HUES6 (cell line): ENCODE data around the gene MED9.

Experiments used
- H3K27ac ChIP-seq: 2 replicates; pipeline ENCODE4 v1.7.0; 2013; ENCODE audit warnings: low read depth, mild to moderate bottlenecking, low read length, inconsistent platforms
- H3K27me3 ChIP-seq: 2 replicates; pipeline ENCODE4 v1.6.1; 2013; ENCODE audit warnings: low read length; ENCODE audit not compliant: control insufficient read depth, insufficient read depth
- H3K36me3 ChIP-seq: 2 replicates; pipeline ENCODE4 v1.6.1; 2013; ENCODE audit warnings: low read length; ENCODE audit not compliant: control insufficient read depth, insufficient read depth
- H3K4me1 ChIP-seq: 2 replicates; pipeline ENCODE4 v1.6.1; 2013; ENCODE audit warnings: low read length; ENCODE audit not compliant: control insufficient read depth, insufficient read depth
- H3K4me3 ChIP-seq: 2 replicates; pipeline ENCODE4 v1.5.1; 2013; ENCODE audit warnings: low read depth, low read length
- H3K9ac ChIP-seq: one replicate; pipeline ENCODE4 v1.6.1; 2013; ENCODE audit warnings: mild to moderate bottlenecking, low read length
- H3K9me3 ChIP-seq: 2 replicates; pipeline ENCODE4 v1.6.1; 2013; ENCODE audit warnings: low read depth, low read length; ENCODE audit not compliant: control insufficient read depth, insufficient read depth

MED9 gene

DNA sequence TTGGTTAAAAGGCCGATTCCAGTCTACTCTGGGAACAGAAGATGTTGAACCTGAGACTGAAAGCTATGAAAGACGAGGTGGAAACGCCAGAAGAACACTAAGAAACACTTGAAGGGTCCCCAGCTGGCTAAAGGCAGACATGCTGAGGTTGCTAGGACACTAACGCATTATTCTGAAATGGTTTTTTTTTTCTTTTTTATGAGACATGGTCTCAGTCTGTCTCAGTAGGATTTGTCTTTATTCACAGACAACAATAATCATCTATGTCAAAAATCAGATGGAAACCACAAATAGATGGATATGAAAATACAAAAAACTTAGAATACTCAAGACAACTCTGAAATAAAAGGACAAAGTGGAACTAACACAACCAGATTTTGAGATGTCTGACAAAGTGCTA lies 54.4 kb downstream of the MED9 start:
- Histone ChIP-seq H3K27ac (no peak overlapping the region), H3K9me3 (no peaks in the 10 kb centered on the region), H3K9ac (no peak overlapping the region), H3K4me3 (no peak overlapping the region), H3K4me1 (no peaks in the 10 kb centered on the region), H3K27me3 (no peaks in the 10 kb centered on the region), H3K36me3 (no peaks in the 10 kb centered on the region)

DNA sequence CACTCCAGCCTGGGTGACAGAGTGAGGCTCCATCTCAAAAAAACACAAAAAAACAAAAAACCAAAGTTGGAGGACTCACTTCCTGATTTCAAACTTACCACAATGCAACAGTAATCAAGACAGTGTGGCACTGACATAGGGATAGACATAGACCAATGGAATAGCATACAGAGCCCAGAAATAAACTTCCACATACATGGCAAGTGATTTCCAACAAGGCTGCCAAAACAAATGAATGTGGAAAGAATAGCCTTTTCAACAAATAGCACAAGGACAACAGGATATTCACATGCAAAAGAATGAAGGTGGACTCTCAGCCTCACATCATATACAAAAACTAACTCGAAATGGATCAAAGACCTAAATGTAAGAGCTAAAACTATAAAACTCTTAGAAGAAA lies 56.2 kb downstream of the MED9 start:
- H3K4me1 ChIP-seq = no peaks in the 10 kb centered on the region
- no peaks in the 10 kb centered on the region for H3K36me3 ChIP-seq
- H3K27me3 ChIP-seq = no peaks in the 10 kb centered on the region
- no peak overlapping the region for H3K4me3 ChIP-seq
- H3K9ac ChIP-seq = no peak overlapping the region
- no peak overlapping the region for H3K27ac ChIP-seq
- H3K9me3 ChIP-seq = no peaks in the 10 kb centered on the region

DNA sequence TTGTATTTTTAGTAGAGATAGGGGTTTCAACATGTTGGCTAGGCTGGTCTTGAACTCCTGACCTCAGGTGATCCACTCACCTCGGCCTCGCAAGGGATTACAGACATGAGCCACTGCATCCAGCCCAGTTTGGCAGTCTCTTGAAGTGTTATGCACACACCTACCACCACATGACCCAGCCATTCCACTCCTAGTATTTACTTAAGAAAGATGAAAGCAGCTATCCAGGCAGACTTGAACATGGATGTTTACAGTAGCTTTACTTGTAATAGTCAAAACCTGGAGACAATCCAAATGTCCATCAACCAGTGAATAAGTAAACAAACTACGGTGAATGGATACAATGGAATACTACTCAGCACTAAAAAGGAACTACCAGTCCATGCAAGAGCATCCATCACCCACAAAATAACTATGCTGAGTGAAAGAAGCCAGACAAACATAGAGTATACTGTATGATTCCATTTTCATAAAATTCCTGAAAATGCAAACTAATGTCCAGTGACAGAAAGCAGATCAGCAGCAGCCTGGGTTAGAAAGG lies 57.2 kb downstream of the MED9 start:
- no peaks in the 10 kb centered on the region for H3K4me1 ChIP-seq
- no peaks in the 10 kb centered on the region for H3K9me3 ChIP-seq
- no peaks in the 10 kb centered on the region for H3K36me3 ChIP-seq
- H3K27me3 ChIP-seq = no peaks in the 10 kb centered on the region
- no peak overlapping the region for H3K9ac ChIP-seq
- H3K27ac ChIP-seq = no peak overlapping the region
- H3K4me3 ChIP-seq = no peak overlapping the region

DNA sequence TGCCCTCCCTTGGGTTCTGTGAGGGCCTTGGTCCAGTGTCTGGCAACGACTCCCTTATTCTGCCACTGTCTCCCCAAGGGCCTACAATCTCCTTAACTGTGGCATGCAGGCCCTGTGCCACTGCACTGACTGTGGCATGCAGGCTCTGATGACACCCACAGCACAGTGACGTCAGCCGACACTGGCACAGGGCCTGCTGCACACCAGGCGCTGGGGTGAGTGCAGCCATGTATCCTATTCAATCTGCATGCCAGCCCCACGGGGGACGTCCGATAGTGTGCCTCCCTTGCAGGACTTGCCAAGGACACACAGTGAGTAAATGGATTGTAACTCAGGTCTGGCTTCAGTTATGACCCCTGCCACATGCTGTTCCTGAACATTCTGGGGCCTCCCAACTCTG lies 59.2 kb downstream of the MED9 start:
- H3K9me3 ChIP-seq = no peaks in the 10 kb centered on the region
- H3K9ac ChIP-seq = no peak overlapping the region
- H3K4me1 ChIP-seq = peaks cover 5% of the 10 kb centered on the region; the same call in 1 of the 2 replicates
- H3K36me3 ChIP-seq = no peaks in the 10 kb centered on the region
- no peak overlapping the region for H3K4me3 ChIP-seq
- H3K27ac ChIP-seq = no peak overlapping the region
- no peaks in the 10 kb centered on the region for H3K27me3 ChIP-seq

DNA sequence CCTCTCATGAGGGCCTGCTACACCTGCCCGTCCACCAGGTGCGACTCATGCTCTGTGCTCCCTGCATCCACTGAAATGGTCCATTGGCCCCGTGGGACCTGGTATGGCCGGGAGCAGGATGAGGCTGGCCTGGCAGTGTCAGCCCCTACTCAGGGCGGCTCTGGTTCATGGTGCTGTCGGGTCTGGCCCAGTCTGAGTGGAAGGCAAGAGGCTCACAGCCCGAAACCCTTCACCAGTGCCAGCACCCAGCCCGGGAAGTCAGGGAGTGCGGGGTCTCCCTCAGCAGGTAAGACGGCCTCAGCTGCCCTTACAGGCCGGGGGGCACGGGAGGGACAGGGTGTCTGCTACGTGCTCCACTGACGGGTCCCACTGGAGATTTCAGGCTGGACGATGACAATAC lies 59.9 kb downstream of the MED9 start:
- Histone ChIP-seq H3K9ac (no peak overlapping the region), H3K4me1 (peaks cover 5% of the 10 kb centered on the region; the same call in 1 of the 2 replicates), H3K27me3 (no peaks in the 10 kb centered on the region), H3K9me3 (no peaks in the 10 kb centered on the region), H3K4me3 (no peak overlapping the region), H3K36me3 (no peaks in the 10 kb centered on the region), H3K27ac (no peak overlapping the region)

DNA sequence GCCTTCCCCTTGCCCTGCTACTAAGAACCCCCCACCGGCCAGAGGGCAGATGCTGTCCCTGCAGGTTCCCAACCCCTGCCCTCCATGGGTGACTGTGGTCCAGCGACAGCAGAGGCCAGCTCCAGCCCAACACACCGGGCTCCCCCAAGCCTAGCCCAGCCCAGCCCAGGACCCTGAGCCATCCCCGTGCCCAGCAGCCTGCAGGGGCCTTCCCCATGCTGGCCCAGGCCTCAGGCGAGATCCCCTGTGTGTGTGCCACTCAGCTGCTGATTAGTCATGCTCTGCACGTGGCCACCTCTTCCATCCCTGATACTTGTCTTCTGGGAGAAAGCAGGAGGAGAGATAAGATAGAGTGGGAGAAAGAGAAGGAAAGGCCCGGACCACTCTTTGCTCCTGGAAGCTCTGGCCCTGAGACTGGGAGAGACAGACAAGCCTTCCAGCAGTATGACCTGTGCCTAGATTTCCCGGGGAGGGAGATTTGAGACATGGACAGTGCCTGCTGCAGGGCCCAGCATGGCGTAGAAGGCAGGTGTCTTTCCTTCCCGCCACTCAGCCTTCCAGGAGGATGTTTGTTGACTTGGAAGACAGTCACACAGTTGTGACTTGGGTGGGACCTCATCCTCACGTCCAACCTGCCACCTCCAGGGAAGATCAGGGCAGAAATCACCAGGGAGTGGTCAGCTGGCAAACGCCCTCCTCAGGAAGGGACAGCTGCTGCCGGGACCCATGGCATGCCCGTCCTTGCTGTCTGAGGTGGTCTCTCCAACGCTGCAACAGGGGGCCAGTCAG lies 60.7 kb downstream of the MED9 start:
- Histone ChIP-seq H3K27me3 (no peaks in the 10 kb centered on the region), H3K9ac (no peak overlapping the region), H3K4me3 (no peak overlapping the region), H3K27ac (no peak overlapping the region), H3K4me1 (peaks cover 5% of the 10 kb centered on the region; the same call in 1 of the 2 replicates), H3K9me3 (no peaks in the 10 kb centered on the region), H3K36me3 (no peaks in the 10 kb centered on the region)

DNA sequence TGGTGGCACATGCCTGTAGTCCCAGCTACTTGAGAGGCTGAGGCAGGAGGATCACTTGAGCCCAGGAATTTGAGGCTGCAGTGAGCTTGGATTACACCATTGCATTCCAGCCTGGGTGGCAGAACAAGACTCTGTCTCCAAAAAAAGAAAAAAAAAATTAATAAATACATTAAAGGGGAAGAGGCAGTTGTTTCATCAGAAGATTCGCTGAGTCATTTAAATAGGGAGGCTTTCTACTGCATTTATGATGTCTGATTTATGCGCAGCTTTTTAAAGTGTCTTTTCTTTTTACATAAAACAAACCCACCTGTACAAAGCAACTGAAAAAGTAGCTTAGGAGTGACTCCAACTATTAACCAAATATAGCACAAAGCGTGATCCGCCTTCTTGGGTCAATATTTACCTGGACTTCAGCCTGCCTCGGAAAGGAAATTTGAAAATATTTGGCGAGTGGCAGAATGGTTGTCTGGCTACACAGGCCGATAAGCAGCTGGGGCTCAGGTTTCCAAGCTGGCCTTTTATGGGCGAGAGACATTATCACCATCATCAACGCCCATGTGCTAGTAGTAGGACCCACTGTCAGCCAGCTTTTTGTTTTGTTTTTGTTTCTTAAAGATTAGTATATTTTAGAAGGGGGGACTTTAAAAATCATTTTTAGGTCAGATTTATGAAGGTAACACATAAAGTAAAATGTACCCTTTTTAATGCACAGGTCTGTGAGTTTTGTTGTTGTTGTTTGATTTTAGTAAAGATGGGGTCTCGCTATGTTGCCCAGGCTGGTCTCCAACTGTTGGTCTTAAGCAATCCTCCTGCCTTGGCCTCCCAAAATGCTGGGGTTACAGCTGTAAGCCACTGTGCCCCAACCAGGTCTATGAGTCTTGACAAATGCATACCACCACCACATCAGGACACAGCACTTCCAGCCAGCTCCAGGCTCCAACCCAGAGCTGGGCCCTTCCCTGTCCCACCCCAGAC lies 61.9 kb downstream of the MED9 start:
- no peak overlapping the region for H3K27ac ChIP-seq
- no peak overlapping the region for H3K4me3 ChIP-seq
- H3K27me3 ChIP-seq = no peaks in the 10 kb centered on the region
- no peaks in the 10 kb centered on the region for H3K9me3 ChIP-seq
- H3K9ac ChIP-seq = no peak overlapping the region
- H3K4me1 ChIP-seq = peaks cover 5% of the 10 kb centered on the region; the same call in 1 of the 2 replicates
- no peaks in the 10 kb centered on the region for H3K36me3 ChIP-seq

DNA sequence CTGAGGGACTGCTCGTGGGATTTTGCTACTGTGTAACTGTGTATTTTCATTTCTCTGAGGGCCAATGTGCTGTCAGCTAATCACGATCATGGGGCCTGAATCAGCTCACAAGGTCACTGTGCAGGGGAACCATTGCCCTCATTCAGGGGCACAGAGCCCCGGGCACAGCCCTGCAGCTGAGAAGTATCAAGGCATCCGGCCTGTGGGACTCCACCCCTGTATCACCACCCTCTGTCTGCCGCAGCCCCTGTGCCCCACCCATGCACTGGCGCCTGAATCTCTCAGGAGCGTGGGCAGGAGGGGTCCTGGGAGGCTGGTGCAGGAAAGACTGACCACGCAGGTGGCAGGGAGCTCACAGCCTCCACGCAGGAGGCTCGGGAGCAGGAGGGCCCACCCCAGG lies 62.8 kb downstream of the MED9 start:
- Histone ChIP-seq H3K27me3 (no peaks in the 10 kb centered on the region), H3K9ac (no peak overlapping the region), H3K27ac (no peak overlapping the region), H3K4me3 (no peak overlapping the region), H3K4me1 (peaks cover 5% of the 10 kb centered on the region; the same call in 1 of the 2 replicates), H3K36me3 (no peaks in the 10 kb centered on the region), H3K9me3 (no peaks in the 10 kb centered on the region)

DNA sequence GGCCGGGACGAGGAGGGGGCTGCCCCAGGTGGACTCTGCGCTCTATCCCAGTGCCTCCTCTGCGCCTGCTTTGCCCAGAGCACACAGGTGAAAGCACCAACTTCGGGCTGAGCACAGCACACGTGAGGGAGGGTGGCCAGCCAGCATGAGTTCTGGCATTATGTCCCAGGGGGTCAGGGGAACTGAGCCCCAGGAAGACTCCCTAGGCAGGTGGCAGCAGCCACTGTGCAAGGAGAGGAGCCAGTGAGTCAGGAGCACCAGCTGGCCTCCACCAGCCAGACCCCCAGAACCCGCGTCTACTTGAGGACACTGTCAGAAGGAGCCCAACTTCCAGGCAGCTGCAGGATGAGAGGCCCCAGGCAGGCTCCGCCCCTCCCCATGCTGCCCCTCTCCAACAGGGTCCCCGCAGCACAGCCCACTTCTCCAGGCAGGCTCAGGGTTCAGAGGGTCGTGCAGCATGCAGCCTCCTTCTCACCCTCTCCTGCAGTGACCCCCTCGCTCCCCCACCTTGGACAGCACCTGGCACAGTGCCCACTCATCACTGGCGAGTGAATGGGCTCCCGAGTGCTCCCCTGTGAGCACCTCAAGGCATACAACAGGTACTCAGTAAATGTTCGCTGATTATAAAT lies 63.6 kb downstream of the MED9 start:
- H3K4me1 ChIP-seq = peaks cover 5% of the 10 kb centered on the region; the same call in 1 of the 2 replicates
- no peaks in the 10 kb centered on the region for H3K36me3 ChIP-seq
- no peak overlapping the region for H3K4me3 ChIP-seq
- no peak overlapping the region for H3K27ac ChIP-seq
- H3K27me3 ChIP-seq = no peaks in the 10 kb centered on the region
- no peak overlapping the region for H3K9ac ChIP-seq
- no peaks in the 10 kb centered on the region for H3K9me3 ChIP-seq

DNA sequence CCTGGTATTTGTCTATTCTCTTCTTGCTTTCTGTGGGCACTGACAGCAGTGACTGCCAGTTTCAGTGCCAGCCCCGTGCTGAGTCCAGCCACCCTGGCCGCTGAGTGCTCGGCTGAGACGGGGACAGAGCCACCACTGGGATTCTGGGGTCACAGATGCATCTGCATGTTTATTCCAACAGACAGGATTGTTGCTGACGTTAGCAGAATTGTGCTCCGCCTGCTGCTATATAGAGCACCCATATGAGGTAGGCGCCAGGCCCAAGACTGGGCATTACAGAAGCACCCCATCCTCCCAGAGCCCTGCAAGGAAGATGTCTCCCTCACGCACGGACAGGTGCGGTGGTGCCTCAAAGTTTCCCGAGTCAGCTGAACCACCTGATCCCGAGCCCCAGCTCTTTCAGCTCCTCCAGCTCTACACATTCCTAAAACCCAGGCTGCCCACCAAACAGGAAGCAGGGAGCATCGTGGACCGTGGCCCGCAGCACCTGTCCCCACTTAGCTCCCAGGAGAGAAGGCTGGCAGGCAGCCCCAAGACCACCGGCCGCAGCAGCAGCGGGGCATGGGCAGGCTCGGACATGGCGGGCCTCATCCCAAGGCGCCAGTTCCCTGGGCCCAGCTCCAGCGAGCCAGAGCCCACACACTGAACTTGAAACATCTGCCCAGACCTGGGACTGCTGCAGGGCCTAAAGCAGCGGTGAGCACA lies 64.3 kb downstream of the MED9 start:
- H3K4me3 ChIP-seq = no peak overlapping the region
- H3K36me3 ChIP-seq = no peaks in the 10 kb centered on the region
- H3K27ac ChIP-seq = no peak overlapping the region
- no peaks in the 10 kb centered on the region for H3K27me3 ChIP-seq
- H3K9me3 ChIP-seq = no peaks in the 10 kb centered on the region
- H3K4me1 ChIP-seq = peaks cover 5% of the 10 kb centered on the region; the same call in 1 of the 2 replicates
- no peak overlapping the region for H3K9ac ChIP-seq
